Tibial nerve (tissue), 4 donors: ENCODE data around the gene UNC93A. TPM values are rescaled to one million over a fixed set of nuclear protein-coding genes. Genes with fewer than 3 reads are reported as not detected.

Experiments
- DNase-seq, 2 donors: peaks; one replicate each; pipeline ENCODE4 v3.0.0-alpha.2; 2019; ENCODE audit warnings: low spot score in 2 of 2
- H3K27ac ChIP-seq, 4 donors: fragments of 200-600 bp; sonication (generic) in 3 of 4; one replicate each; pipeline ENCODE4 v1.5.1; 2017 to 2019; ENCODE audit warnings: mild to moderate bottlenecking in 1 of 4
- H3K27me3 ChIP-seq, 2 donors: fragments of 200-600 bp; sonication (generic) in 1 of 2; one replicate each; pipeline versions ENCODE4 v1.5.1 to v1.6.0; 2017 to 2019
- H3K36me3 ChIP-seq, 3 donors: fragments of 200-600 bp; sonication (generic); one replicate each; pipeline ENCODE4 v1.5.1; 2018 to 2019
- H3K4me1 ChIP-seq, 4 donors: fragments of 200-600 bp; sonication (generic) in 3 of 4; one replicate each; pipeline ENCODE4 v1.5.1; 2017 to 2019
- H3K4me3 ChIP-seq, 4 donors: fragments of 200-600 bp; sonication (generic) in 3 of 4; one replicate each; pipeline ENCODE4 v1.5.1; 2017 to 2019; ENCODE audit warnings: mild to moderate bottlenecking in 1 of 4, moderate library complexity in 1 of 4
- H3K9me3 ChIP-seq, 4 donors: fragments of 200-600 bp; sonication (generic) in 3 of 4; one replicate each; pipeline ENCODE4 v1.5.1; 2017 to 2019
- CTCF ChIP-seq, 5 experiments: fragments of 200-600 bp in 3 of 5; fragments of 450-650 bp in 2 of 5; sonication (generic) in 3 of 5; IDR thresholded peaks; one replicate each; pipeline ENCODE4 v1.5.1; 2016 to 2019; ENCODE audit warnings: antibody characterized with exemption in 5 of 5, mild to moderate bottlenecking in 3 of 5, moderate library complexity in 2 of 5
- EP300 ChIP-seq, 2 donors: sonication (generic); formaldehyde crosslinking; IDR thresholded peaks; one replicate each; pipeline ENCODE4 v1.6.1; 2017; ENCODE audit warnings: antibody characterized with exemption in 2 of 2, mild to moderate bottlenecking in 1 of 2
- POLR2A ChIP-seq, 2 donors: fragments of 450-650 bp; IDR thresholded peaks; one replicate each; pipeline ENCODE4 v1.6.1; 2017; ENCODE audit warnings: antibody characterized with exemption in 2 of 2, mild to moderate bottlenecking in 2 of 2, moderate library complexity in 2 of 2
- WGBS, 2 donors: methylation state at CpG; one replicate each; pipeline ENCODE4 v1.1.5; 2018; 5-methylcytosine and 5-hydroxymethylcytosine counted together
- total RNA-seq, 4 donors: library from RNA; depleted of rRNA; stranded (reverse); fragments of >200 nt; gene quantifications; one replicate each; pipeline ENCODE4 v1.1.0, GENCODE V29; 2016

Gene UNC93A
- total RNA-seq, 4 donors from 2014 or later: not detected

GRCh38 chr6:167292301-167293087, 1.4 kb downstream of the UNC93A start:
- no peaks in the 10 kb centered on the region for H3K9me3 ChIP-seq
- DNase-seq: no peak
- WGBS, 2 donors: 64 to 86% methylated on average over 6 of the region's 6 CpGs
- H3K27me3 ChIP-seq: no peaks in the 10 kb centered on the region
- no peak overlapping the region for H3K4me3 ChIP-seq
- H3K27ac ChIP-seq: no peak overlapping the region
- H3K36me3 ChIP-seq: no peaks in the 10 kb centered on the region
- H3K4me1 ChIP-seq: no peaks in the 10 kb centered on the region
- no peak for TF ChIP-seq CTCF (IDR thresholded peaks at IDR 0.05)
- TF ChIP-seq EP300 (IDR thresholded peaks at IDR 0.05): no peak
- no peak for TF ChIP-seq POLR2A (IDR thresholded peaks at IDR 0.05)

- Histone ChIP-seq H3K4me3 (no peak overlapping the region), H3K27ac (no peak overlapping the region), H3K4me1 (no peaks in the 10 kb centered on the region), H3K36me3 (no peaks in the 10 kb centered on the region), H3K9me3 (no peaks in the 10 kb centered on the region), H3K27me3 (no peaks in the 10 kb centered on the region)
- 85 to 87% methylated on average over 9 to 10 of the region's 10 CpGs for WGBS, 2 donors
- DNase-seq: no peak
- TF ChIP-seq CTCF (IDR thresholded peaks at IDR 0.05): no peak
- TF ChIP-seq EP300 (IDR thresholded peaks at IDR 0.05): no peak
Observed at GRCh38 chr6:167293088-167293589, 2.0 kb downstream of the UNC93A start.

GRCh38 chr6:167293590-167294091, 2.5 kb downstream of the UNC93A start:
- Histone ChIP-seq H3K9me3 (no peaks in the 10 kb centered on the region), H3K4me3 (no peak overlapping the region), H3K36me3 (no peaks in the 10 kb centered on the region), H3K27ac (no peak overlapping the region), H3K4me1 (no peaks in the 10 kb centered on the region), H3K27me3 (no peaks in the 10 kb centered on the region)
- DNase-seq: no peak
- TF ChIP-seq EP300 (IDR thresholded peaks at IDR 0.05): no peak
- no peak for TF ChIP-seq POLR2A (IDR thresholded peaks at IDR 0.05)
- TF ChIP-seq CTCF (IDR thresholded peaks at IDR 0.05): no peak
- WGBS, 2 donors: 86 to 89% methylated on average over 12 to 13 of the region's 13 CpGs

DNA sequence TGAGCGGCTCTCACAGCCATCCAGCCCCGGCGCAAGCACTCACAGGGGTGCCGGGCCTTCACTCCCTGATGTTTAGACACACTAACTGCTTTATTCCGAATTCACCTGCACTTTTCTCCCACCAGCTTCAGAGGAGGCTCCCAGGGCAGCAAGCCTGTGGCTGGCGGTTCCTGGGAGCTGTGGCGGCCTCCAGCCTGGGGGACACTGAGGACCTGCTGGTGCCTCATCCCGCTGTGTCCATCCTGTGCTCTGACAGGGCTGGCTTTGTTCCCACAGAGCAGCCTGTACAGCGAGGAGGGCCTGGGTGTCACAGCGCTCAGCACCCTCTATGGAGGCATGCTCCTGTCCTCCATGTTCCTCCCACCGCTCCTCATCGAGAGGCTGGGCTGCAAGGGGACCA, 3.1 kb downstream of the UNC93A start:
- 83 to 91% methylated on average over 12 of the region's 12 CpGs for WGBS, 2 donors
- Histone ChIP-seq H3K36me3 (no peaks in the 10 kb centered on the region), H3K4me3 (no peak overlapping the region), H3K27me3 (no peaks in the 10 kb centered on the region), H3K9me3 (no peaks in the 10 kb centered on the region), H3K4me1 (no peaks in the 10 kb centered on the region), H3K27ac (no peak overlapping the region)
- TF ChIP-seq EP300 (IDR thresholded peaks at IDR 0.05): no peak
- no peak for TF ChIP-seq CTCF (IDR thresholded peaks at IDR 0.05)
- TF ChIP-seq POLR2A (IDR thresholded peaks at IDR 0.05): no peak
- no peak for DNase-seq
